Psoas muscle (tissue), 8 donors: Measurements from ENCODE around the gene XAGE1B. TPM values are rescaled to one million over a fixed set of nuclear protein-coding genes. Genes with fewer than 3 reads are reported as not detected.
"Not testable (repeated sequence)": the region's sequence is repeated elsewhere in the genome, so short reads cannot be mapped to it uniquely, and the experiment has no call there.

Source experiments
- ATAC-seq, 4 donors: fragments of 200-7000 bp; cut with Tn5 transposase; one replicate each; pipeline ENCODE4 v1.9.1; 2020; ENCODE audit warnings: moderate library complexity in 3 of 4, mild to moderate bottlenecking in 2 of 4
- DNase-seq, 2 donors: peaks; one replicate each; pipeline ENCODE4 v3.0.0-alpha.2; 2020
- H3K27ac ChIP-seq: fragments of 200-600 bp; one replicate; pipeline ENCODE4 v1.8.0; 2022
- H3K27me3 ChIP-seq, 3 donors: fragments of 200-600 bp in 1 of 3; one replicate each; pipeline versions ENCODE4 v1.6.1 to v1.8.0; 2013 to 2022; ENCODE audit warnings: low read length in 2 of 3, mild to moderate bottlenecking in 2 of 3, moderate library complexity in 1 of 3; ENCODE audit not compliant: insufficient read depth in 3 of 3
- H3K36me3 ChIP-seq, 2 donors: fragments of 200-600 bp in 1 of 2; one replicate each; pipeline versions ENCODE4 v1.6.1 to v1.8.0; 2013 to 2022; ENCODE audit warnings: low read depth in 1 of 2, mild to moderate bottlenecking in 1 of 2, moderate library complexity in 1 of 2; ENCODE audit not compliant: insufficient read depth in 1 of 2
- H3K4me1 ChIP-seq: fragments of 200-600 bp; one replicate; pipeline ENCODE4 v1.8.0; 2022
- H3K4me3 ChIP-seq: fragments of 200-600 bp; one replicate; pipeline ENCODE4 v1.8.0; 2022; ENCODE audit warnings: mild to moderate bottlenecking
- H3K9me3 ChIP-seq: fragments of 200-600 bp; one replicate; pipeline ENCODE4 v1.8.0; 2022
- CTCF ChIP-seq: fragments of 200-600 bp; IDR thresholded peaks from one replicate; pipeline ENCODE4 v1.8.0; 2022; ENCODE audit warnings: antibody characterized with exemption
- WGBS, 3 donors: extraction: QIAGEN DNeasy Blood & Tissue Kit; methylation state at CpG; one replicate each; pipeline versions ENCODE4 v1.1.6 to v1.1.7; 2013; 5-methylcytosine and 5-hydroxymethylcytosine counted together
- intact Hi-C, 2 donors: fragments of 100-400 bp; cut with DNase I; formaldehyde crosslinking; loops; one replicate each; pipeline versions ENCODE4 v1.11.0 to v1.14.2; 2022
- polyA plus RNA-seq, 3 donors: library from polyadenylated mRNA; stranded (reverse); fragments of 200-250 nt; gene quantifications; one replicate each; pipeline ENCODE4 v1.2.3, GENCODE V29; 2013
- total RNA-seq, 4 donors: library from RNA; stranded (reverse); fragmentation: NEBNext Ultra II Directional in 2 of 4; extraction: Animal tissue kit (Norgen Biotek cat#: 25700) in 2 of 4; gene quantifications; one replicate each; pipeline versions ENCODE4 v1.2.1 to v1.2.4, GENCODE V29; 2021 to 2023
- donor health status: healthy with polysubstance abuse.
- donor health status: DM: no; HTN: no; CAD: no; lungs with moderate emphysema.
- donor health status: Bipolar disorder and iron deficiency.
- donor health status: healthy.
- donor health status: DM: yes; HTN: yes; CAD: no.
- donor health status: DM: no; HTN: no; CAD: no.
- donor health status: DM: no; HTN: no; CAD: no.
- donor health status: DM: yes; HTN: yes; CAD: no.

Gene XAGE1B
- total and polyA plus RNA-seq, 7 donors, result not detected

DNA sequence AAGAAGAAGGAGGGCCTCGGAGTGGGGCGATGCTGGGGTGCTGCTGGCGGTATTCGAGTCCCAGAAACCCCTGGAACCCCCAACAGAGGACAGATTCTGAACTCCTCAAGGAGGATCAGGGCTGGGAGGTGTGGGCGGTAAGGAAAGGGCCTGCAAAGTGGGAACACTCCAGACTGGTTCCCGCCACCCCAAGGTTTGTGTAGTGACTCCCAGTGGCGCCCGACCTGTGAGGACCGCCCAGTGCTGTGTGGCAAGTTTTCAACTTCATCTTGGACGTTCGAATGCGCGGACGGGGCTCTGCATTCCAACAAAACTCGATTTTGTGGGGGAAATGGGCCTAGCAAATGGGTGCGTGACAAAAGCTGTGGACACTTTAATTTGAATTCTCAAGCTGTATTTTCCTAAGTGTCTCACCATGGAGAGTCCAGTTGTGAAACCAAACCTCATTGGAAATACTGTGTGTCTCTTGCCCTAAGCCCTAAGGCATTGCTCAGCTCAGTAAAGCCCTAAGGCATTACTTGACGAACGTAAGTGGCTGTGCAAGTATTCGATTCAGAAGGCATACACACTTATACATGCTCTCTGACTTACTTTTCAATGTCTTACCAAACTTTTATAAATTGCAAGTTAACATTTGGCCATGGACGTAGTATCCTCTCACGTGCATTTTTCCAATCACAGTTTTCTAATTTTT is 27.4 kb upstream of the XAGE1B start:
- ATAC-seq (no peak), DNase-seq (no peak)
- Histone ChIP-seq H3K4me3 (no peak overlapping the region), H3K36me3 (no peaks in the 10 kb centered on the region), H3K27ac (no peak overlapping the region), H3K4me1 (no peaks in the 10 kb centered on the region), H3K27me3 (peaks cover 0 to 16% (median 0%) of the 10 kb centered on the region in 3 donors), H3K9me3 (no peaks in the 10 kb centered on the region)
- no peak for TF ChIP-seq CTCF
- WGBS, 3 donors, result 82 to 95% (median 93%) methylated on average over 21 of the region's 21 CpGs
- intact Hi-C loops, result no loop called here

GRCh38 chrX:52542311-52542710 is 25.4 kb upstream of the XAGE1B start:
- Histone ChIP-seq H3K27me3 (peaks cover 0 to 9% (median 0%) of the 10 kb centered on the region in 3 donors), H3K9me3 (no peaks in the 10 kb centered on the region), H3K36me3 (no peaks in the 10 kb centered on the region), H3K4me1 (no peaks in the 10 kb centered on the region), H3K4me3 (no peak overlapping the region), H3K27ac (no peak overlapping the region)
- 63 to 86% (median 78%) methylated on average over 6 of the region's 6 CpGs for WGBS, 3 donors
- ATAC-seq (no peak), DNase-seq (no peak)
- TF ChIP-seq CTCF, result no peak
- intact Hi-C loops, result no loop called here

- H3K27ac ChIP-seq, DNase-seq, H3K27me3 ChIP-seq, ATAC-seq, intact Hi-C loops, H3K36me3 ChIP-seq, H3K4me1 ChIP-seq, H3K4me3 ChIP-seq, H3K9me3 ChIP-seq: not testable (repeated sequence)
- WGBS, 3 donors, result 49 to 55% (median 52%) methylated on average over 4 of the region's 4 CpGs
Observed at GRCh38 chrX:52541051-52541450, 24.2 kb upstream of the XAGE1B start.

GRCh38 chrX:52516110-52516986 is 515 bp downstream of the XAGE1B start:
- H3K9me3 ChIP-seq, H3K36me3 ChIP-seq, H3K4me1 ChIP-seq, H3K27ac ChIP-seq, DNase-seq, ATAC-seq, H3K27me3 ChIP-seq, H3K4me3 ChIP-seq, intact Hi-C loops: not testable (repeated sequence)
- WGBS, 3 donors, result no CpG with 5 or more reads among the region's 27 CpGs

DNA sequence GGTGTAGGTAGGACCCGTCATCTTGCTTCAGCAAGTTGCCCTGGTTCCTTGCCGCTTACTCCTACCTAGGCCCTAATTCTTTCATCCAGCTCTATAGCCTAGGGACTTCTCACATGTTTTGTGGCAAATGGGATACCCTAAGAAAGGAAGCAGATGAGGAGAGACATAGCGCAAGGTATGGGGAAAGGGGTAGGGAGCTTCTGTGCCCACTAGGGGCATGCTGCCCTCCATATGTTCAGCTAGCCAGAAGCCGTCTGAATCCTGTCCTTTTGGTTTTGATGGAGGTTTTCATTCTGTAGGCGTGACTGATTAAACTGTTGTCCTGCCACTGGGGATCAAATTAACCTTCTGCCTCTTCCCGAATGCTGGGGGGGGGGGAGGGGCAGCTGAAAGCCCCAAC is 5.7 kb downstream of the XAGE1B start:
- intact Hi-C loops, H3K36me3 ChIP-seq, H3K9me3 ChIP-seq, H3K4me3 ChIP-seq, DNase-seq, H3K27ac ChIP-seq, ATAC-seq, H3K4me1 ChIP-seq: not testable (repeated sequence)
- peaks cover 0 to 19% (median 0%) of the 10 kb centered on the region in 3 donors for H3K27me3 ChIP-seq
- no CpG with 5 or more reads among the region's 6 CpGs for WGBS, 3 donors

- H3K27ac ChIP-seq, result no peak overlapping the region
- ATAC-seq, result no peak
- no peak for DNase-seq
Observed at GRCh38 chrX:52509916-52510315, 6.9 kb downstream of the XAGE1B start.

More at GRCh38 chrX:52509916-52510315, 6.9 kb downstream of the XAGE1B start:
- no peaks in the 10 kb centered on the region for H3K36me3 ChIP-seq
- no peaks in the 10 kb centered on the region for H3K9me3 ChIP-seq
- TF ChIP-seq CTCF, result no peak
- 72 to 77% (median 76%) methylated on average over 6 of the region's 6 CpGs for WGBS, 3 donors
- peaks cover 0 to 25% (median 0%) of the 10 kb centered on the region in 3 donors for H3K27me3 ChIP-seq
- H3K4me3 ChIP-seq, result no peak overlapping the region
- H3K4me1 ChIP-seq, result no peaks in the 10 kb centered on the region
- intact Hi-C loops, result no loop called here
